Stimulated activated CD8-positive, alpha-beta memory T cell treated with anti-CD3 and anti-CD28 coated beads, Interleukin-2, amount 100 ng/mL, for 48 hours (primary cell): ENCODE results near the gene SEMA5B.

ENCODE experiments used
- DNase-seq, 2 donors: peaks; one replicate each; pipeline ENCODE4 v3.0.0-alpha.2; 2020; ENCODE audit warnings: low read depth in 2 of 2

The SEMA5B gene

GRCh38 chr3:122973893-122974615 lies 53.5 kb downstream of the SEMA5B start:
- no peak for DNase-seq

DNA sequence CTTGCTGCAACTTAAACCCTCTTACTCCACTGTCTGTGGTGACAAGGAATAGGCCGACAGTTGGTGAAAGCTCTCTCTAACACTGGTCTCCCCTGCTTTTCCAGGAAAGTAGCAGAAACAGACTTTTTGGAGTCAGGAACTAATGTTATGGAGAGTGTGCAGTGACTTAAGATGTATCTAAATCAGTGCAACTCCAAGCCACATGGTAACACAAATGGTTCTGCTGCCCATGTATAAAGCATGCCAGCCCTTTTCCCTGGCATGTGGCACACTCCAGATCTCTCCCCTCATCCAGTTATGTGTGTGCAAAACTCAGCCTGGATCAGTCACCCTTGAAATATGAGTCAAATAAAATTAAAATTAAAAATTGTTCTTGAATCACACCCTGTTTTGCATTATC lies 55.4 kb downstream of the SEMA5B start:
- no peak for DNase-seq

DNA sequence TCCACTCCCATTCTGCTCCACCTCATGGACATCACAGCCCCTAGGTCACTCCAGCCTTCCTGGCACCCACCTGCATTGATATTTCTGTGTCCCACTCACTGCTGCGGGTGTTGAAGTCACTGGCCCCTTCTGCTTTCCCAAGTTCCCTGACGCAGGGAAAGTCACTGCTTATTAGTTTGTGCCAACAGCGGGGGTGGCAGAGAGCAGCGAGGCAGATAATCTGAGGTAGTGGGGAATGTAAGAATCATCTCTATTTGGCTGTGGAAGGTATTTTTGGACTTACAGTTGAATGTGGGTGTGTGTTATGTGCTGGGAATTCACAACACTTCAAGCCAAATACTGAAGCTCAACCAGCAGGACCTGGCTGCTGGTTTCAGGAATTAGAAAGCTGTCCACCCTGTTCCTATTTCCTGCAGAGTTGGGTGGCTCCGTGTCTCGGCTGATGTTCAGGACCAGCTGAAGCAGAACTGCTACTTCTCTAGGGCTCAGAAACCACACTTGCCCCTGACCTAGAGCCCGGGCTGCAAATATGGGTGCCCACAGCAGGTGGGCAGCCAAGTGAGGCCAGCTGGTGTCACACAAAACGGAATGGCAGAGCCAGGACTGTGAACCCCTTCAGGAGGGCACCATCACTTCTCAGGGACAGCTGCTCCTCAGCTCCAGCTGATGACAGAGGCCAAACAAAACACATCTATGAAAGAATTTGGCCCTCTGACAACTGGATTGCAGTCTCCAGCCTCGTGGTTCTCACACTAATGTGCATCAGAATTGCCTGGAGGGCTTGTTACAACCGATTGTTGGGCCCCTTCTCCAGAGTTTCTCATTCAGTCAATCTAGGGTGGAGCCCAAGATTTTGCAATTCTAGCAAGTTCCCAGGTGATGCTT lies 57.7 kb downstream of the SEMA5B start:
- DNase-seq, result no peak

DNA sequence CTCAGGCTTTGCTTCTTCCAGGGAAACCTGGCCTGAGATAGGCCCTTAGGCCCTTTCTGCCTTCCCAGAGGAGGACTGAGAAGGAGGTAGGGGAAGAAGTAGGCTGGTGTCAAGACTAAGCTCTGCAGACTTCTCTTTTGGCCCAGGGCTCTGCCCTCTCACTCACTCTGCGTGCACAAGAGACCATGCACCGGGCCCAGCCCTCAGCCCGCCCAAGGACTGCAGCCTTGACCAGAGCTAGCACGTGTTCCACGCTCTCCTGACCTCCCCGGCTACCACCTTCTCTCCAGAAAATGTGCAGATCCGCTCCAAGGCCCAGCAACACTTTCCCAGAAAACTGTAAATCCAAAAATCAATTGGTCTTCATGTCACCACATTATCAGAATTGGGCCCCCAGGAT lies 59.8 kb downstream of the SEMA5B start:
- no peak for DNase-seq

DNA sequence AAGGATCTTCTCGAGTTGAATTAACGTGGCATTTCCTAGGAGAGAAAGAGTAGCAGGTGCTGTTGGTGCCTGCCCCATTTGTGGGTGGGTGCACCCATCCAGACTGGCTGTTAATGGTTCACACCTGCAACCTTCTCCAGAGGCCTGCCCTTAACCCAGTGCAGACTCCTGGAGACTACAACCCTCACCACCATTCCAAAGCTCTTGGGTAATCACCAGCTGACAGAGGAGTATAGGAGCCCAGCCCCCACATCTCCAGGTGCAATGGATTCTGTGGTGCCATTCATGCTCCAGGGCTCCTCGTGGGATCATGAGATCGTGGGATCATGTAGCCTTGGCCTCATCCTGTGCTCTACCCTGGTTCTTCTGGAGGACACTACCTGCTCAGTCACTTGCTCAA lies 60.2 kb downstream of the SEMA5B start:
- DNase-seq, result no peak

- DNase-seq, result no peak
These were observed 61.5 kb downstream of the SEMA5B start for GRCh38 chr3:122966045-122966444.

DNA sequence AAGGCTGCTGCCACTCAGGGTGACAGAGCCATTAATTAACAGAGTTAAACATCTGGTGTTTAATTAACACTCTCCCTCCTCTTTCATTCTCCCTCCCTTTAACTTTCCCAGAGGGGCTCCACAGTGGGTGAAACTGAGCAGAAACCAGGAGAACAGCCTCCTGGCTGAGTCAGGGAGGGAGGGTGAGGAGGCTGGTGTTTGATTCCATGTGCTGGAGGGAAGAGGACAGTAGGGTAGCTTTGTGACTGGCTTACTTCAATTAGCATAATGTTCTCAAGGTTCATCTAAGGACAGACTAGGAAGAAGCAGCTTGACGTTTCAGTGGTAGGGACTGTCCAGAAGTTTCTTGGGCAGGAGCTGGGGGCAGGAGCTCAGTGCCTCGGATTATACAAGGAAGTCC lies 62.8 kb downstream of the SEMA5B start:
- DNase-seq, result no peak

DNA sequence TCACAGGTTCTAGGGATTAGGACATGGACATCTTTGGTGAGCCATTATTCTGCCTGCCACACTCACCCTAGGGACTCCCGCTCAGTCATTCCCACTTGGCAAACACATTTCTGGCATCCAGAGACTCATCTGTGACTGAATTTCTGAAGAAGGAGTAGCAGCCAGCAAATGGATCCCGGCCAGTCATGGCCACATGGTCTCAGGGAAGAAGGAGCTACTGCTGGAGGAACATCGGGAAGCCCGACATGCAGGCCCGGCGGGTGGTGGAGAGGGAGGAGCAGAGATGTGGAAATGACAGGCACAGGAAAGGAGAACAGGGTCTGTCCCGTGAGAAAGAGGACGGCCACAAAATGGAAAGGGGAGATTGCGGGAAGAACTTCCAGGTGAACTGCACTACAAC lies 65.4 kb downstream of the SEMA5B start:
- DNase-seq, result no peak

DNA sequence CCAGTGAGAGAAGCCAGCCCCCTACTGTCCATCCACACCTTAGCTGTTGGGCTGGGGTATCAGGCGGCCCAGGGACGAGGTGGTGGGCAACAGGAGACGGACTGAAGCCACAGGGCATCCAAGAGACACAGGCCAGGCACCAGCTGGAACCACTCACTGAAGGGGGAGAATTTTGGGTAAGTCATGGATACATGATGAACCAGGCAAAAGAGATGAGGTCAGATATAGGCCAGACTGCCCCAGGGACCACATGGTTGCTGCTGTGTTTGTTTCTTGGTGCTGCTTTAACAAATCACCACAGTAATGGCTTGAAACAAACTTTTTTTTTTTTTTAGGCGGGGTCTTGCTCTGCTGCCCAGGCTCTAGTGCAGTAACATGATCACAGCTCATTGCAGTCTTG lies 66.4 kb downstream of the SEMA5B start:
- DNase-seq, result no peak

DNA sequence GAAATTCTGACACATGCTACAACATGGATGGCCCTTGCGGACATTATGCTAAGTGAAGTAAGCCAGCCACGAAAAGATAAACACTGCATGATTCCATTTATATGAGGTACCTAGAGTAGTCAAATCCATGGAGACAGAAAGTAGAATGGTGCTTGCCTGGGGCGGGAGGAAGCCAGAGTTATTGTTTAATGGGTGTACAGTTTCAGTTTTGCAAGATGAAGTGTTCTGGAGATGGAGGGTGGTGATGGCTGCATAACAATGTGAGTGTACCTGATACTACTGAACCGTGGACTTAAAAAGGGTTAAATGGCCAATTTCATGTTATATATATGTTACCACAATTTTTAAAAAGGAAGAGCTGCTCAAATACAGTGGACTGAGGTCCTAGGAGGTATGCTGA lies 66.9 kb downstream of the SEMA5B start:
- DNase-seq, result no peak

GRCh38 chr3:122959339-122959738 lies 68.2 kb downstream of the SEMA5B start:
- DNase-seq, result no peak

- DNase-seq, result no peak
These were observed 69.6 kb downstream of the SEMA5B start for GRCh38 chr3:122957707-122958689.

DNA sequence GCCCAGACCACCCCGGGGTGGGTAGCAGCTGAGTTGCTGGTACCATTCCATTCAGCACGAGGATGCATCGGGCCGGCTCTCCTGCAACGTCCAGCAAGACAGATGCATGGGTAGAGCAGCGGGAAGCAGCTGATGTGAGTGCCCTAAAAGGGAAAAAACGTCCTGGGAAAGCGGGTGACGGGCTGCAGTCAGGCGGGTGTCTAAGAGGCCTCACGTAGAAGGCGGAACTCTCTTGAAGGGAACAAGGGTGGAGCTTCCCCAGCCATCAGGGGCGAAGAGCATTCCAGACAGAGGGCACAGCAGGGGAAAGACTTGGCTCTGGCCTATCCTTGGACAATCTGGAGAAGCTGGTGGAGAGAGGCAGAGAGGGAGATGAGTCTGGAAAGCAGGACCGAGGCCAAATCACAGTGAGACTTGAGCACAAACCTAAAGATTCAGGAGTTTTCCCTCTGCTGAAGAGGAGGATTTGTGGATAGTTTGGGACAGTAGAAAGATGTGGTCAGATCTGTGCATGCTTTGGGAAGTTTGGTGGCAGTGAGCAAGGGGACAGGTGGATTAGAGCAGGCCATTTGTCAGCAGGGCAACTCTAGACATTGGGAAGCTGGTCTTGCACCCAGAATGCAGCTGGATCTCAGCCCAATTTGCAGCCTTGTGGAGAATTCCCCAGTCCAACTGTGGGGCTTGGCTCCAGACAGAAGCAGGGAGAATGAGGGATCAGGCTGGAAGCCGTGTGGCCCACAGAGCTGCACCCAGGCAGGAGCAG lies 70.7 kb downstream of the SEMA5B start:
- no peak for DNase-seq

- no peak for DNase-seq
These were observed 71.5 kb downstream of the SEMA5B start for GRCh38 chr3:122955916-122956692.

DNA sequence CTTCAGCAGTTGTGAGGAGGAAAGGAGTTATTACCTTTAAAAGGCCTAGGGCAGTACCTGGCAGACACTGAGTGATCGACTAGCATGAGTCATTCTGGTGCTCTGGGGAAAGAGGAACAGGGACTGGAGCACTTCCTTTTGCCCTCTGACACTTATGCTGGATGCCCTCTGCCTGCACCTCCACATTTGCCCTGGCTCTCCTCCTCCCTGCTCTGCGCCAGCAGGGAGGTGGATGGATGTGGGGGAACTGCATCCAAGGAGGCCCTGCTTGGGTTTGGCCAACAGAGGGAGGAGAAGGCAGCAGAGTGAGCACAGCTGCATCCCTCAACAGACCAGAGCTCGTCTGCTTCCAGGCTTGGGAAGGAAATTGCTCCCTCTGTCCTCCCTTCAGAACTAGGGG lies 75.0 kb downstream of the SEMA5B start:
- no peak for DNase-seq

GRCh38 chr3:122948408-122948807 lies 79.2 kb downstream of the SEMA5B start:
- no peak for DNase-seq

DNA sequence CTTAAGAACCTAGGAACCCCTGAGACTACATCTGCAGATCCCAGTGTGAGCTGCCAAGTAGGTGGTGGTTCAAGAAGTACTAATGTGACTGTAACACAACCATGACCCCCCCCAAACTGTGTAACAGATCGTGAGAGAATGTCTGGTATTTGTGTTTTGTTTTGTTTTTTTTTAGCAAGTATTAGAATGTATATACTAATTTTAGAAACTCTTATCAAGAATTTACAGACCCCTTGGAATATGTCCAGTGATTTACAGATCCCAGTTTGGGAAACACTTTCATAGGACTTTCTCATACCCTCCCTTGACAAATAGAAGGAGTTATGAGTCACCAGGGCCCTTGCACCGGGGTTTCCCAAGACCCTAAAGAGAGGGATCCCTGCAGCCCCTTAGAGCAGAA lies 79.8 kb downstream of the SEMA5B start:
- DNase-seq, result no peak

DNA sequence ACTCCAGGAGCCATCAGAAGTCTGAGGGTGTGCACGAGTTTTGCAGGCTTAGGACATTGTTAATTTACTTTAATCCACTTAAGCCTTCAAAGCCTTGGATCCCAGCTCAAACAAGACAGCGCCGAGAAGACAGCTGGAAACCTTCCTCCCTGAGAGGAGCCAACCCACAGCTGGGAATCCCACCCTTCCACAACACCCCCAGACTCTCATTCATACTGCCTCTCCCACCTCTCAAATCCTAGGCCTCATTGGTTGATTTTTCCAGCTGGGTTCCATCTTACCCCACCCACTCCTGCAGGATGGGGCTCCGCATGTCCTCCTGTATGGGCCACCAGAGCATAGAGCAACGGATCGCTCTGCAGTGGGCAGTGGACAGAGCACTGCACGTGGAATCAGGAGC lies 80.4 kb downstream of the SEMA5B start:
- DNase-seq, result no peak

DNA sequence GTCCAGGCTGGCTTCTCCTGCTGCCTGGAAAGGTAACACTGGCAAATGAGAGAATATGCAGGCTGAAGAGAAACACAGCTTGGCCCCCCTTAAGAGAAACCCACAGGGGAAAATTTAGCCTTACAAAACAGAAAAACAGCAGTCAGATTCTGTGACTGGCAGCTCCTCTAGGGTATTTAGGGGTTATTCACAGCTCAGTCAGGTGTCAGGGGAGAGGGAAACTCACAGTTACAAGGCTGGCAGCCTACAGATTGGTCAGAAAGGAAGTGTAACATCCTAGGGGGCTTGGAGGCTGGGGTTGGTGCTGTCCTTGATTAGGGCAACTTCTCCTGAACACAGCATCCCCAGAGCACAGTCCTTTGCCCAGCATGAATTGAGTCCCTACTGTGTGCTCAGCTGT lies 81.4 kb downstream of the SEMA5B start:
- no peak for DNase-seq

- no peak for DNase-seq
These were observed 82.3 kb downstream of the SEMA5B start for GRCh38 chr3:122945230-122945629.
